OCI-M1 (cell line): Measurements from ENCODE around the gene SLC5A2.
"Not testable (repeated sequence)": the region's sequence is repeated elsewhere in the genome, so short reads cannot be mapped to it uniquely, and the experiment has no call there.

Experiments used
- DNase-seq: peaks from one replicate; lab custom pipeline; 2025; lab: John Stamatoyannopoulos, UW

The SLC5A2 gene

DNA sequence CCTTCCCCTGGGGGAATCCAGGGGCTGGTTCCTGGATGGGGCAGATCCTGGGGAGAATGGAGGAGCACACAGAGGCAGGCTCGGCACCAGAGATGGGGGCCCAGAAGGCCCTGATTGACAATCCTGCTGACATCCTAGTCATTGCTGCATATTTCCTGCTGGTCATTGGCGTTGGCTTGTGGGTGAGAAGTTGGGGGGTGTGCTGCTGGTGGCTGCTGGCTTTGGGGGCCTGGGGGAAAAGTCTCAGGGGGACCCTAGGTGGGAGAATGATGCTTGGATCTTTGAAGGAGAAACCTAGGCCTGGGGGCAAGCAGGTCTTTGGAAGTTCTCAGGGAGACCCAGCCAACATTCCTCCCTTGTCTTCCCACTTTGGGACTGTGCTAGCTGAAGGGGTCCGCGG, at the start of gene SLC5A2:
Gene SLC5A2, plus strand, starts transcription at position 43 of the 400 bp plus-strand sequence. Its CDS starts 14 bp downstream, at position 57.
- DNase-seq = no peak

DNA sequence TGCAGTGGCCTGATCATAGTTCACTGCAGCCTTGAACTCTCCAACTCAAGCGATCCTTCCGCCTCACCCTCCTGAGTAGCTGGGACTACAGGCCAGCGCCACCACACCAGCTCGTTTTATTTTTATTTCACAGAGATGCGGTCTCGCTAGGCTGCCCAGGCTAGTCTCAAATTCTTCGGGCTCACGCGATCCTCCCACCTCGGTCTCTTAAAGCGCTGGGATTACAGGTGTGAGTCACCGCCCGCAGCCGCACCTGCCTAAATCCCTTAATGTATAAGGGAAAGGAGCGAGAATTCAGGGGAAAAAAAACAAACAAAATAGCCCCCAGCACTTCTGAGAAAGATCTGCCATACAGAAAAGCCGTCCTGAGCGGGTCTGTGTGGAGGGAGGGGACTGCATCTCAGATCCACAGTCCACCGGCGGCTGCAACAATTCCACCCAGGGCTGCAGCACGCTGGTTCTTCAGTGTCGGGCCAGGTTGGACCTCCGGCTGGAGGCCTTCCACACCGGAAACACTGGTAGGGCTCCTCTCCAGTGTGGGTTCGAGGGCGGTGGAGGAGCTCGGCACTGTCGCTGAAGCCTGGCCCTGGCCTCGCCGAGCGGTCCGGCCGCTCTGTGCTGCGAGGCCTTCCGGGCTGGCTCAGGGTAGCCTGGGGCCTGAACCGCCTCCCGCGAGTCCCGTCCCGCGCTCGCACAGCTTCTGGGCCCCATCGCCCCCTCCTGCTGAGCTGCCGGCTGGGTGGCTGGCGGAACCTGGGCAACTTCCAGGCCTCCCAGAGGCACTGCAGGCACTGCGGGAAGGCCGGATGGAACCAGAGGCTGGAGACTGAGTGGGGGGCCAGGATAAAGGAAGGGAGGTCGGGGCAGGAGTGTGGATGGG, 47.3 kb upstream of the SLC5A2 start:
- no peak for DNase-seq

DNA sequence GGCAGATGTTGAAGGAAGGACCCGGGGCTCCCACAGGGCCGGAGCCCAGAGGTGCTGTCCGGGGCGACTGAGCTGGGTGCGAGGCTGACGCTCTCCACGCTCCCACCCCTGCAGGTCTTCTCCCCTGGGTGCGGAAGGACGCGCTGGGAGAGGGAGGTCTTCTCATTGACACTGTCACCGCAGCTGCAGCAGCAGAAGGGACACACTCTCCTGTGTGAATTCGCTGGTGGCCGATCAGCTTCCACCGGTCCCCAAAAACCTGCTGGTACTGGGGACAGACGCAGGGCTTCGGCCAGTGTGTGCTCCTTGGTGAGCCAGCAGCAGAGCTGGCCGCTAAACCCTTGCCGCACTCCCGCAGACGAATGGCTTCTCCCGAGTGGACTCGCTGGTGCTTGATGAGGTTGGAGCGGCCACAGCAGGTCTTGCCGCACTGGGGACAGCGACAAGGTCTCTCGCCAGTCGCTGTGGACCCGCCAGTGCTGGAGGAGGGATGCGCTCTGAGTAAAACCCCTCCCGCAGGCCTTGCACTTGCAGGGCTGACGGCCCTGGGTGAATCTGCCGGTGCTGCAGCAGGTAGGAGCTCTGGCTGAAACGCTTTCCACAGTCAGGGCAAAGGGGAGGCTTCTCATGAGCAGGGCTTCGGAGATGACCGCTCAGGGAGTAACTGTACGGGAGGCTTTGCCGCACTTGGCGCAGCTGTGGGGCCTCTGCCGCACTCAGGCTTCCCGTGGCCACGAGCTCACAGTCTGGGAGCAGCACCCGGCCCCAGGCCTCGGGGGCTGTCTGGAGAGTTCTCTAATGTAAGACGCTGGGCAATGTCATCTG, 46.5 kb upstream of the SLC5A2 start:
- no peak for DNase-seq

DNA sequence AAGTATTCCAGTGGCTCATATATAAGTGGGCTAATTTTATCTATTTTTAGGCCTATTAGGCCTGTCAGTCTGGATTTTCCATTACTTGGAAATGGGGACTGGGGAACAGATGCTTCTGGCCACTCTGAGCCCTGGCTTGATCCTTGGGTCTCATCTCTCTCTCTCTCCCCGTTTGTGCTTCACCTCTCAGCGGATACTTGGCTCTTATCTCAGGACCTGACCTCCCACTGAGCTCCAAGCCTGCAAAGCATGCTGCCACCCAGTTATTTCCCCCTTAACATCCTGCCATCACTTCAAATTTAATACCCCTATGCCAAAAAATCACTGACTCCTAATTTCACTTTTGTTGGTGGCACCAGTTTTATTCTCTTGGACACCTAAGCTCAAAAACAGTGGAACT, 44.5 kb upstream of the SLC5A2 start:
- no peak for DNase-seq

GRCh38 chr16:31439023-31439422, 43.9 kb upstream of the SLC5A2 start:
- not testable (repeated sequence) for DNase-seq

GRCh38 chr16:31439519-31439918, 43.4 kb upstream of the SLC5A2 start:
- DNase-seq = no peak

DNA sequence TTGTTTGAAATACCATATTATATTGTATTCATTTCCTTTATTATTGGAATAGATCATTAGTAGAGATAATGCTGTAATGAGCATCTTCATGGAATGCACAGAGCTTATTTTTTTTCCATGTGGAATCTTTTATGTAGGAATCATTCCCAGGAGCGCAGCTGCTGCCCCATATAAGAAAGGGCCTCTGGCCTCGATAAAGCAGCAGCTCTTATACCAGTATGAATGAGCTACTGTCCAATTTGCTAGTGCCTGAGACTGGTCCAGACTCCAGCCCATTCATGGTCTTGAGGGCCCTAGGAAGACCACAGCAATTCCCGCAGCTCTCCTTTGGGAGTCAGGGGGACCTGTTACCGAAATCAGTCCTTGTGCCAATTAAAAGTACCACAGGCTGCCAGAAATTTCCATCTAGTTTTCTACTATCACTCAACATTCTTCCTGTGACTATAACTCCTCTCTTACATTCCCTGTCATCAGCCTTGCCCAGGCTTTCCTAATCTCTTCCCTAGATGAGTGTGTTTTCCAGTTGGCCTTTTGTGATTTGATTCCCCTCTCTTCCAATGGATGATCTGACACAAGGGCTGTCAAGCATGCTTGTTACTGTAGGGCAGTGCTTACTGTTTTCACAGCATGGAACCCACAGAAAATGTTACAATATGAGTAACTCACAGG, 42.3 kb upstream of the SLC5A2 start:
- no peak for DNase-seq

GRCh38 chr16:31441956-31442355, 41.0 kb upstream of the SLC5A2 start:
- DNase-seq = no peak

- DNase-seq = peak; percentile 27
Observed at GRCh38 chr16:31445931-31446330, 37.0 kb upstream of the SLC5A2 start.

- no peak for DNase-seq
Observed at GRCh38 chr16:31451201-31451600, 31.7 kb upstream of the SLC5A2 start.

DNA sequence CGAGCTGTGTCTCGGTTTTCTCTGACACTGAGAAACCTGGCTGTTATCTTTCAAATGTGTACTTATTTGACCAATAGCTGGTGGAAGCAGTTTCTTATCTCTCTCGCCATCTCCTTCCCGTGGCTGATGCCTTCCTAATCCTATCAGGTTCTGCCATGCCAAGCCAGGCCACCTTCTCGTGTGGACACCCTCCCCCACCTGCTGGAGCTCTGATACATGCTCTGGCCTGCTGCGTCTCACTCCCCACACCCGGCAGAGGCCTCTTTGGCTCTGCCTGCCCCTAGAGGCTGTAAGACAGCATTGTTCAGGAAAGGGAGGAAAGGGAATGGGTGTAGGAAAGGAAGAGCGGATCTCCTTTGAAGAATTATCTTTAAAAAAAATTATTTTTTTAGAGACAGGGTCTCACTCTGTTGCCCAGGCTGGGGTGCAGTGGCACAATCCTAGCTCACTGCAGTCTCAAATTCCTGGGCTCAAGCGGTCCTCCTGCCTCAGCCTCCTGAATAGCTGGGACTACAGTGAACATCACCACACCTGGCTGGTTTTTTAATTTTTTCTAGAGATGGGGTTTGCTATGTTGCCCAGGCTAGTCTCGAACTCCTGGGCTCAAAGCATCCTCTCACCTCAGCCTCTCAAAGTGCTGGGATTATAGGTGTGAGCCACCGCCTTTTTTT, 31.1 kb upstream of the SLC5A2 start:
- DNase-seq = peak; percentile 77

- DNase-seq = peak; percentile 32
Observed at GRCh38 chr16:31452631-31453106, 30.3 kb upstream of the SLC5A2 start.

GRCh38 chr16:31453255-31454204, 29.4 kb upstream of the SLC5A2 start:
- peak; percentile 89 for DNase-seq

- DNase-seq = peak; percentile 49
Observed at GRCh38 chr16:31455601-31456314, 27.2 kb upstream of the SLC5A2 start.

DNA sequence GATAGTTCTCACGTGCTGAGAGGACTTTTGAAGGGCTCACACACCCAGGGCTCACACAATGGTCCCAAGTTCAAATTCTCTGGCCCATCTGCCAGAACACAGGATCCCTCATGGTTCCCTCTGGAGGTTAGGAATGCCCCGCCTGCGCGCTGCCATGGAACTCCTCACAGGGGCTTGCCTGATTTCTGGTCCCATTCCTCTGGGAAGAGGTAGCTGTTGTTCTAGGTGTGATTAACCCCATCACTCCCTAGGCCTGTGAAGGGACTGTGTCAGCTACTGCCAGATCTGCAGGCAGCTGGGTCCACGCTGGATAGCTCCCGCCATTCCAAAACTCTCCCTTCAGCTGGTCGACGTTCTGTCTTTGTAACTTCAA, 25.9 kb upstream of the SLC5A2 start:
- DNase-seq = no peak

- DNase-seq = peak; percentile 78
Observed at GRCh38 chr16:31458073-31458843, 24.7 kb upstream of the SLC5A2 start.

GRCh38 chr16:31458844-31459686, 23.9 kb upstream of the SLC5A2 start, which contains the start of gene ARMC5:
ARMC5 (plus strand) TSS chr16:31459501; CDS start chr16:31459525, 24 bp downstream.
- DNase-seq = peak; percentile 99
